Colonic mucosa (tissue), 4 donors: ENCODE data around the gene CFAP69. TPM values are rescaled to one million over a fixed set of nuclear protein-coding genes. Genes with fewer than 3 reads are reported as not detected.

ENCODE experiments used
- DNase-seq: peaks from one replicate; pipeline ENCODE4 v3.0.0-alpha.2; 2020
- H3K27ac ChIP-seq: fragments of 200-600 bp; one replicate; pipeline ENCODE4 v1.8.0; 2021
- H3K27me3 ChIP-seq: fragments of 200-600 bp; one replicate; pipeline ENCODE4 v1.8.0; 2021
- H3K36me3 ChIP-seq: fragments of 200-600 bp; one replicate; pipeline ENCODE4 v1.8.0; 2021
- H3K4me1 ChIP-seq: fragments of 200-600 bp; one replicate; pipeline ENCODE4 v1.8.0; 2021; ENCODE audit warnings: mild to moderate bottlenecking
- H3K4me3 ChIP-seq: fragments of 200-600 bp; one replicate; pipeline ENCODE4 v1.8.0; 2021
- H3K9ac ChIP-seq, 2 donors: one replicate each; pipeline ENCODE4 v1.7.0; 2013; ENCODE audit warnings: control low read depth in 2 of 2, low read depth in 2 of 2, low read length in 2 of 2
- H3K9me3 ChIP-seq: fragments of 200-600 bp; one replicate; pipeline ENCODE4 v1.8.0; 2021
- intact Hi-C: fragments of 100-400 bp; cut with DNase I; formaldehyde crosslinking; loops from one replicate; pipeline ENCODE4 v1.14.1; 2022
- total RNA-seq, 2 donors: library from RNA; stranded (reverse); fragmentation: NEBNext Ultra II Directional in 1 of 2; extraction: Animal tissue kit (Norgen Biotek cat#: 25700) in 1 of 2; gene quantifications; one replicate each; pipeline ENCODE4 v1.2.1, GENCODE V29; 2021
- TF ChIP-seq, protein P1 (sequence below): fragments of 200-600 bp; IDR thresholded peaks from one replicate; pipeline ENCODE4 v1.8.0; 2022; ENCODE audit warnings: antibody characterized with exemption, mild to moderate bottlenecking
- donor health status: healthy.
- donor health status: DM: no; HTN: no; CAD: no.
- donor health status: DM: no; HTN: no; CAD: no.

The CFAP69 gene
- total RNA-seq, 2 donors from 2014 or later: 3.6 to 4.2 TPM

GRCh38 chr7:90216080-90216674, 28.8 kb upstream of the CFAP69 start:
- Histone ChIP-seq H3K4me3 (no peak overlapping the region), H3K27me3 (no peaks in the 10 kb centered on the region), H3K27ac (no peak overlapping the region), H3K9me3 (no peaks in the 10 kb centered on the region), H3K9ac (no peak overlapping the region), H3K36me3 (no peaks in the 10 kb centered on the region), H3K4me1 (no peaks in the 10 kb centered on the region)
- intact Hi-C loops: no loop called here
- TF ChIP-seq, protein P1, sequence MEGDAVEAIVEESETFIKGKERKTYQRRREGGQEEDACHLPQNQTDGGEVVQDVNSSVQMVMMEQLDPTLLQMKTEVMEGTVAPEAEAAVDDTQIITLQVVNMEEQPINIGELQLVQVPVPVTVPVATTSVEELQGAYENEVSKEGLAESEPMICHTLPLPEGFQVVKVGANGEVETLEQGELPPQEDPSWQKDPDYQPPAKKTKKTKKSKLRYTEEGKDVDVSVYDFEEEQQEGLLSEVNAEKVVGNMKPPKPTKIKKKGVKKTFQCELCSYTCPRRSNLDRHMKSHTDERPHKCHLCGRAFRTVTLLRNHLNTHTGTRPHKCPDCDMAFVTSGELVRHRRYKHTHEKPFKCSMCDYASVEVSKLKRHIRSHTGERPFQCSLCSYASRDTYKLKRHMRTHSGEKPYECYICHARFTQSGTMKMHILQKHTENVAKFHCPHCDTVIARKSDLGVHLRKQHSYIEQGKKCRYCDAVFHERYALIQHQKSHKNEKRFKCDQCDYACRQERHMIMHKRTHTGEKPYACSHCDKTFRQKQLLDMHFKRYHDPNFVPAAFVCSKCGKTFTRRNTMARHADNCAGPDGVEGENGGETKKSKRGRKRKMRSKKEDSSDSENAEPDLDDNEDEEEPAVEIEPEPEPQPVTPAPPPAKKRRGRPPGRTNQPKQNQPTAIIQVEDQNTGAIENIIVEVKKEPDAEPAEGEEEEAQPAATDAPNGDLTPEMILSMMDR: no peak
- no peak for DNase-seq

DNA sequence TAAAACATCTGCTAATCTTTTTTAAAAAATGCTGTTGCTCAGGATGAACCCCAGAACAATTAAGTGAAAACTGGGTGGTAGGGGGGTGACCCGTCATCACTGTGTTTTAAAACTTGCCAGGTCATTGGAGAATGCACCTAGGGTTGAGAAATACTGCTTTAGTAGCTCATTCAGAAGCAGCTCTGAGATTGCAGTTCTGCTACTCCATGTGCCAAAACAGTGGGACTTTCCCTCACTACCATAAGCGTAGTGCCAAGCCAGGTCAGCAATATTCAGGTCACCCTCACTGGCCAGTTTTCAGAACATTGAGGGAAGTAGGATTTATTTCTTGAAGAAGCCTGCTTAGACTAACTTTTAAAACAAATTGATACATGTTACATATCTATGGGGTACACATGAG, 28.2 kb upstream of the CFAP69 start:
- intact Hi-C loops: no loop called here
- H3K27ac ChIP-seq: no peak overlapping the region
- H3K4me1 ChIP-seq: no peaks in the 10 kb centered on the region
- TF ChIP-seq, protein P1: no peak
- no peak for DNase-seq
- no peaks in the 10 kb centered on the region for H3K9me3 ChIP-seq
- no peaks in the 10 kb centered on the region for H3K36me3 ChIP-seq
- no peaks in the 10 kb centered on the region for H3K27me3 ChIP-seq
- no peak overlapping the region for H3K4me3 ChIP-seq
- no peak overlapping the region for H3K9ac ChIP-seq

- Histone ChIP-seq H3K4me3 (no peak overlapping the region), H3K9ac (no peak overlapping the region), H3K36me3 (no peaks in the 10 kb centered on the region), H3K27ac (no peak overlapping the region), H3K9me3 (no peaks in the 10 kb centered on the region), H3K4me1 (no peaks in the 10 kb centered on the region), H3K27me3 (no peaks in the 10 kb centered on the region)
- intact Hi-C loops: no loop called here
- TF ChIP-seq, protein P1: no peak
- DNase-seq: no peak
Observed at GRCh38 chr7:90222390-90222789, 22.6 kb upstream of the CFAP69 start.

GRCh38 chr7:90222811-90223725, 21.9 kb upstream of the CFAP69 start:
- Histone ChIP-seq H3K4me1 (no peaks in the 10 kb centered on the region), H3K36me3 (no peaks in the 10 kb centered on the region), H3K27ac (no peak overlapping the region), H3K4me3 (no peak overlapping the region), H3K27me3 (no peaks in the 10 kb centered on the region), H3K9ac (no peak overlapping the region), H3K9me3 (no peaks in the 10 kb centered on the region)
- TF ChIP-seq, protein P1: no peak
- DNase-seq: no peak
- intact Hi-C loops: no loop called here

- H3K4me1 ChIP-seq: no peaks in the 10 kb centered on the region
- no peak overlapping the region for H3K9ac ChIP-seq
- no peak overlapping the region for H3K27ac ChIP-seq
- intact Hi-C loops: no loop called here
- H3K36me3 ChIP-seq: no peaks in the 10 kb centered on the region
- TF ChIP-seq, protein P1: no peak
- no peaks in the 10 kb centered on the region for H3K9me3 ChIP-seq
- no peaks in the 10 kb centered on the region for H3K27me3 ChIP-seq
- no peak overlapping the region for H3K4me3 ChIP-seq
- DNase-seq: no peak
Observed at GRCh38 chr7:90224195-90224594, 20.8 kb upstream of the CFAP69 start.
